Right lobe of liver (tissue), 4 donors: Measurements from ENCODE around the gene TMEM179.

ENCODE experiments used
- POLR2A ChIP-seq: fragments of 450-650 bp; IDR thresholded peaks from one replicate; pipeline ENCODE4 v1.6.1; 2017; ENCODE audit warnings: antibody characterized with exemption, mild to moderate bottlenecking
- TF ChIP-seq, protein P1 (sequence below), 4 donors: fragments of 200-600 bp in 3 of 4; fragments of 450-650 bp in 1 of 4; IDR thresholded peaks; one replicate each; pipeline versions ENCODE4 v1.5.1 to v1.8.0; 2016 to 2022; ENCODE audit warnings: antibody characterized with exemption in 4 of 4, mild to moderate bottlenecking in 2 of 4
- donor health status: DM: no; HTN: no; CAD: no.
- donor health status: DM: no; HTN: no; CAD: no.
- donor health status: DM: no; HTN: yes; CAD: no.

DNA sequence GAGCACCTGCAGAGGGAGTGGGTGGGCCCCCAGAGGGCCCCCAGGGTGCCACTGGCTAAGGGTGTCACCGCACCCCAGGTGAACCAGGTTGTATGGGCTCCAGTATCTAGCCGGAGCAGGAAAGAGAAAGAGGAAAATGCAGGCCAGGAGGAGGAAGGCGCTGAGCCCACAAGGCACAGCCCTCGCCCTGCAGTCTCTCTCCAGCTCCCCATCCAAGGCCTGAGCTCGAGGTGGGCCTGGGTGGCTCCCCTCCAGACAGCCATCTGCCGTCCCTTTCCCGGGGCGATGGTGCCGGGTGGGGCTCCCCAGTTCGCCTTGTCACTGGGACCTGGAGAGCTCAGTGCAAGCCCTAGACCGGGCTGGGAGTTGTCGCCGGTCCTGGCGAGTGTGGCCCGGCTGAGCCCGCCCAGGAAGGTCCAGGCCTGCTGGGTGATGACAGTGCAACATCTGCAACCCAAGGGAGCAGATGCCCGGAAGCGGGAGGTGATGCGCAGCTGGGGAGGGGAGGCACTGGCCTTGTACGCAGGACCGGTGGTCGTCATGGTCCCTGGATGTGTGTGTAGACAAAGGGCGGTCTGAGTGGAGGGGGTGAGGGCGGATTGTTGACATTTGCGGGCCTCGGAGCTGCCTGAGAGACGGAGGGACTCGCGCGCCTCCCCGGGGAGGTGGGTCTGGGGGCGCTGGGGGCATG, 716 bp downstream of the TMEM179 start:
- no peak for TF ChIP-seq POLR2A
- TF ChIP-seq, protein P1, sequence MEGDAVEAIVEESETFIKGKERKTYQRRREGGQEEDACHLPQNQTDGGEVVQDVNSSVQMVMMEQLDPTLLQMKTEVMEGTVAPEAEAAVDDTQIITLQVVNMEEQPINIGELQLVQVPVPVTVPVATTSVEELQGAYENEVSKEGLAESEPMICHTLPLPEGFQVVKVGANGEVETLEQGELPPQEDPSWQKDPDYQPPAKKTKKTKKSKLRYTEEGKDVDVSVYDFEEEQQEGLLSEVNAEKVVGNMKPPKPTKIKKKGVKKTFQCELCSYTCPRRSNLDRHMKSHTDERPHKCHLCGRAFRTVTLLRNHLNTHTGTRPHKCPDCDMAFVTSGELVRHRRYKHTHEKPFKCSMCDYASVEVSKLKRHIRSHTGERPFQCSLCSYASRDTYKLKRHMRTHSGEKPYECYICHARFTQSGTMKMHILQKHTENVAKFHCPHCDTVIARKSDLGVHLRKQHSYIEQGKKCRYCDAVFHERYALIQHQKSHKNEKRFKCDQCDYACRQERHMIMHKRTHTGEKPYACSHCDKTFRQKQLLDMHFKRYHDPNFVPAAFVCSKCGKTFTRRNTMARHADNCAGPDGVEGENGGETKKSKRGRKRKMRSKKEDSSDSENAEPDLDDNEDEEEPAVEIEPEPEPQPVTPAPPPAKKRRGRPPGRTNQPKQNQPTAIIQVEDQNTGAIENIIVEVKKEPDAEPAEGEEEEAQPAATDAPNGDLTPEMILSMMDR (IDR thresholded peaks at IDR 0.05) = no peak
